RWPE2 (cell line): ENCODE data around the gene GIT1.

ENCODE experiments used
- ATAC-seq: fragments of 200-7000 bp; cut with Tn5 transposase; 3 replicates; pipeline ENCODE4 v1.9.1; 2021; ENCODE audit warnings: low read depth
- DNase-seq: peaks from one replicate; pipeline ENCODE4 v3.0.0-alpha.2; 2020; ENCODE audit warnings: low spot score
- H3K27ac ChIP-seq: fragments of 450-650 bp; 2 replicates; pipeline ENCODE4 v1.5.1; 2017; ENCODE audit warnings: mild to moderate bottlenecking; ENCODE audit not compliant: poor library complexity, severe bottlenecking
- H3K27me3 ChIP-seq: fragments of 250-450 bp; sonication (Bioruptor Pico); 2 replicates; pipeline ENCODE4 v1.5.1; 2021; ENCODE audit warnings: mild to moderate bottlenecking, moderate library complexity; ENCODE audit not compliant: insufficient read depth, poor library complexity, severe bottlenecking
- H3K36me3 ChIP-seq: fragments of 250-450 bp; sonication (Bioruptor Pico); 2 replicates; pipeline ENCODE4 v1.5.1; 2020; ENCODE audit warnings: low read depth, mild to moderate bottlenecking, moderate library complexity
- H3K4me1 ChIP-seq: fragments of 250-450 bp; sonication (Bioruptor Pico); 2 replicates; pipeline ENCODE4 v1.5.1; 2021; ENCODE audit warnings: mild to moderate bottlenecking, moderate library complexity; ENCODE audit not compliant: insufficient read depth, poor library complexity, severe bottlenecking
- H3K4me3 ChIP-seq: fragments of 250-450 bp; sonication (Bioruptor Pico); 2 replicates; pipeline ENCODE4 v1.5.1; 2021; ENCODE audit warnings: mild to moderate bottlenecking, moderate library complexity; ENCODE audit not compliant: severe bottlenecking
- H3K9me3 ChIP-seq: fragments of 250-450 bp; sonication (Bioruptor Pico); 2 replicates; pipeline ENCODE4 v1.5.1; 2021; ENCODE audit warnings: mild to moderate bottlenecking, moderate library complexity; ENCODE audit not compliant: severe bottlenecking
- TF ChIP-seq, protein P1 (sequence below): fragments of 450-650 bp; IDR thresholded peaks from one replicate; pipeline ENCODE4 v1.5.1; 2017; ENCODE audit warnings: mild to moderate bottlenecking, moderate library complexity; ENCODE audit not compliant: poor library complexity, severe bottlenecking

Gene GIT1

DNA sequence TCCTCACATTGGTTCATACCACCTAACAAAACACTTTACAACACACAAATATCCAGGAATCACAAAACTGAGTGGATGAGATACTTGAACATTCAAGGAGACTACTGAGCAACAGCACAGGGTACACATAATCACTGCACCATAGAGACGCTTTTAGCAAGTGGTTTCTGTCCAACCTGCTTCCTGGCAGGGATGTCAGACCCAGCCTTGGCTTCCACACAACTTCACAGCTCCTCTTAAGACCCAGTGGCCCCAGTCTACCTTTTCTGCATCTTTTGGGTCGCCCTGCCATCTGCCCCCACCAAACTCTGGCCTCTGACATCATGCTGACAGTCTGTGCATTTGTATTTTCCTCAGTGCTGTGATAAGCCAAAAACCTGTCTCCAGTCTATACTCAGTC is 39.2 kb upstream of the GIT1 start:
- H3K36me3 ChIP-seq = peaks cover 5% of the 10 kb centered on the region; the same call in 1 of the 2 replicates

DNA sequence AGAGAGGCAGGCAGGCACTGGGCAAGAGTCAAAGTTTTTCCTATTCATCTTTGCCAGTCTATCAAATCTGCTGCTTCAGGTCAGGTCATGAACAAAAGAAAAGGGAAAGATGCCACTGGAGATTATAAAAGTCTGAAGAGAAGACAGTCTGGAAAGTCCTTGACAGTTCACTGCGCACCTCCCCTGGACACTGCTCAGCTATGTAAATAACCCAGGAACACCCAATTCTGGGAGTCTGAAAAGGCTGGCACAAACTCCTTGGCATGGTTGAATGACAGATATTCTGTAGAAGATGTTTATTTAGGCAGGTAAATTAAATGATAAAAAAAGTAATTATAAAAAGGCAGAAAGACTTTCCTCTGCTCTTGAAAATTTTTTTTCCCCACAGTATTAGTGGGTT is 38.5 kb upstream of the GIT1 start:
- ATAC-seq (no peak), DNase-seq (no peak)
- no peaks in the 10 kb centered on the region for H3K9me3 ChIP-seq
- no peak overlapping the region for H3K4me3 ChIP-seq
- H3K27ac ChIP-seq = no peak overlapping the region
- H3K4me1 ChIP-seq = peaks cover 13% of the 10 kb centered on the region
- no peaks in the 10 kb centered on the region for H3K27me3 ChIP-seq
- TF ChIP-seq, protein P1, sequence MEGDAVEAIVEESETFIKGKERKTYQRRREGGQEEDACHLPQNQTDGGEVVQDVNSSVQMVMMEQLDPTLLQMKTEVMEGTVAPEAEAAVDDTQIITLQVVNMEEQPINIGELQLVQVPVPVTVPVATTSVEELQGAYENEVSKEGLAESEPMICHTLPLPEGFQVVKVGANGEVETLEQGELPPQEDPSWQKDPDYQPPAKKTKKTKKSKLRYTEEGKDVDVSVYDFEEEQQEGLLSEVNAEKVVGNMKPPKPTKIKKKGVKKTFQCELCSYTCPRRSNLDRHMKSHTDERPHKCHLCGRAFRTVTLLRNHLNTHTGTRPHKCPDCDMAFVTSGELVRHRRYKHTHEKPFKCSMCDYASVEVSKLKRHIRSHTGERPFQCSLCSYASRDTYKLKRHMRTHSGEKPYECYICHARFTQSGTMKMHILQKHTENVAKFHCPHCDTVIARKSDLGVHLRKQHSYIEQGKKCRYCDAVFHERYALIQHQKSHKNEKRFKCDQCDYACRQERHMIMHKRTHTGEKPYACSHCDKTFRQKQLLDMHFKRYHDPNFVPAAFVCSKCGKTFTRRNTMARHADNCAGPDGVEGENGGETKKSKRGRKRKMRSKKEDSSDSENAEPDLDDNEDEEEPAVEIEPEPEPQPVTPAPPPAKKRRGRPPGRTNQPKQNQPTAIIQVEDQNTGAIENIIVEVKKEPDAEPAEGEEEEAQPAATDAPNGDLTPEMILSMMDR = no peak
- H3K36me3 ChIP-seq = peaks cover 5% of the 10 kb centered on the region; the same call in 1 of the 2 replicates

More for the DNA sequence above, 39.2 kb upstream of the GIT1 start:
- DNase-seq = no peak
- TF ChIP-seq, protein P1 = no peak
- Histone ChIP-seq H3K27ac (no peak overlapping the region), H3K4me3 (no peak overlapping the region), H3K27me3 (no peaks in the 10 kb centered on the region), H3K4me1 (peaks cover 6% of the 10 kb centered on the region), H3K9me3 (no peaks in the 10 kb centered on the region)
- no peak for ATAC-seq

GRCh38 chr17:29625037-29625750 is 35.7 kb upstream of the GIT1 start:
- H3K27me3 ChIP-seq = no peaks in the 10 kb centered on the region
- no peak overlapping the region for H3K4me3 ChIP-seq
- peaks cover 19% of the 10 kb centered on the region for H3K4me1 ChIP-seq
- H3K27ac ChIP-seq = peak overlapping the region; percentile 76
- no peaks in the 10 kb centered on the region for H3K36me3 ChIP-seq
- ATAC-seq (no peak), DNase-seq (no peak)
- no peaks in the 10 kb centered on the region for H3K9me3 ChIP-seq
- TF ChIP-seq, protein P1 = no peak

- peaks cover 25% of the 10 kb centered on the region for H3K4me1 ChIP-seq
- H3K36me3 ChIP-seq = no peaks in the 10 kb centered on the region
- no peaks in the 10 kb centered on the region for H3K27me3 ChIP-seq
- DNase-seq (no peak), ATAC-seq (no peak)
- no peaks in the 10 kb centered on the region for H3K9me3 ChIP-seq
- H3K27ac ChIP-seq = peak overlapping the region; percentile 76
- H3K4me3 ChIP-seq = no peak overlapping the region
- TF ChIP-seq, protein P1 = no peak
Observed at GRCh38 chr17:29624586-29624985, 35.1 kb upstream of the GIT1 start.

DNA sequence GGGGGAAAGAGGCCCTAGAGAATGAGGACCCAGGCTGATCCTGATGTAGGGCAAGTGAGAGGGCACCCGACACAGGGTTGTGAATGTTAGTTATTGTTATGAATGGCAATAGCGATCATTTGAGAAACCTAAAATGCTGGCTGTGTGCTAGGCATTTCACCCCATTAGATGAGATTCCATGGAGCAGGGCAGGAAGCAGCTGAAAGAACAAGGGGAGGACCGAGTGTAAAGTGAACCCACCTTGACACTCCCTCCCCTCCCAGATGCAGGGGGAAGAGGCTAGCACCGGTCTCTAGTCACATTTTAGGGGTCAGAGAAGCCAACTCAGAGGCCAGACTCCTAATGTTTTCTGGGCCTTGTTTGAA is 33.8 kb upstream of the GIT1 start:
- ATAC-seq = no peak

More for the DNA sequence above, 33.8 kb upstream of the GIT1 start:
- no peaks in the 10 kb centered on the region for H3K27me3 ChIP-seq
- H3K27ac ChIP-seq = peak overlapping the region; percentile 76
- DNase-seq = no peak
- no peak overlapping the region for H3K4me3 ChIP-seq
- H3K4me1 ChIP-seq = peaks cover 25% of the 10 kb centered on the region
- H3K36me3 ChIP-seq = no peaks in the 10 kb centered on the region
- no peaks in the 10 kb centered on the region for H3K9me3 ChIP-seq
- TF ChIP-seq, protein P1 = no peak
